GM21390 (cell line): Measurements from ENCODE around the gene GLB1L.
A peak's percentile ranks its signal among the peaks of the same experiment; 100 is the strongest.
"Not testable (repeated sequence)": the region's sequence is repeated elsewhere in the genome, so short reads cannot be mapped to it uniquely, and the experiment has no call there.

Source experiments
- ATAC-seq: cut with Tn5 transposase; IDR thresholded peaks from one replicate; pipeline ENCODE4 v1.9.1; 2021; ENCODE audit not compliant: unreplicated experiment

The GLB1L gene

GRCh38 chr2:219281588-219281987, 36.3 kb upstream of the GLB1L start:
- ATAC-seq: no peak

GRCh38 chr2:219280651-219281050, 35.4 kb upstream of the GLB1L start:
- ATAC-seq: no peak

GRCh38 chr2:219279916-219280516, 34.8 kb upstream of the GLB1L start:
- no peak for ATAC-seq

GRCh38 chr2:219279151-219279915, 34.1 kb upstream of the GLB1L start, which contains the start of gene DNAJB2:
DNAJB2 (plus strand) TSS chr2:219279366; CDS start chr2:219279834, 468 bp downstream.
- ATAC-seq: peak; percentile 86

GRCh38 chr2:219278655-219279150, 33.5 kb upstream of the GLB1L start:
- no peak for ATAC-seq

GRCh38 chr2:219277703-219278654, 32.7 kb upstream of the GLB1L start:
- ATAC-seq: no peak

GRCh38 chr2:219274361-219274921, 29.2 kb upstream of the GLB1L start:
- no peak for ATAC-seq

- no peak for ATAC-seq
Observed at GRCh38 chr2:219273937-219274336, 28.7 kb upstream of the GLB1L start.

- ATAC-seq: no peak
Observed at GRCh38 chr2:219272995-219273394, 27.8 kb upstream of the GLB1L start.

- ATAC-seq: no peak
Observed at GRCh38 chr2:219272356-219272755, 27.1 kb upstream of the GLB1L start.

- no peak for ATAC-seq
Observed at GRCh38 chr2:219271021-219271420, 25.8 kb upstream of the GLB1L start.

GRCh38 chr2:219270055-219270372, 24.8 kb upstream of the GLB1L start:
- ATAC-seq: no peak

- ATAC-seq: no peak
Observed at GRCh38 chr2:219269362-219270054, 24.3 kb upstream of the GLB1L start.

GRCh38 chr2:219268294-219268693, 23.1 kb upstream of the GLB1L start:
- ATAC-seq: no peak

- no peak for ATAC-seq
Observed at GRCh38 chr2:219266886-219267285, 21.6 kb upstream of the GLB1L start.

GRCh38 chr2:219266232-219266631, 21.0 kb upstream of the GLB1L start:
- no peak for ATAC-seq

GRCh38 chr2:219261024-219261855, 16.0 kb upstream of the GLB1L start:
- no peak for ATAC-seq

GRCh38 chr2:219258942-219259341, 13.7 kb upstream of the GLB1L start:
- not testable (repeated sequence) for ATAC-seq

- peak; percentile 26 for ATAC-seq
Observed at GRCh38 chr2:219254590-219255201, 9.5 kb upstream of the GLB1L start.
